ENCODE measurements around the gene KDM4C. TPM values are rescaled to one million over a fixed set of nuclear protein-coding genes. Genes with fewer than 3 reads are reported as not detected.

Gene KDM4C
- total and polyA plus RNA-seq, 2 of the 8 experiments (the other 6 are each of a cell fraction or from before 2014, with no cell fraction given): 13.0 to 26.1 TPM

DNA sequence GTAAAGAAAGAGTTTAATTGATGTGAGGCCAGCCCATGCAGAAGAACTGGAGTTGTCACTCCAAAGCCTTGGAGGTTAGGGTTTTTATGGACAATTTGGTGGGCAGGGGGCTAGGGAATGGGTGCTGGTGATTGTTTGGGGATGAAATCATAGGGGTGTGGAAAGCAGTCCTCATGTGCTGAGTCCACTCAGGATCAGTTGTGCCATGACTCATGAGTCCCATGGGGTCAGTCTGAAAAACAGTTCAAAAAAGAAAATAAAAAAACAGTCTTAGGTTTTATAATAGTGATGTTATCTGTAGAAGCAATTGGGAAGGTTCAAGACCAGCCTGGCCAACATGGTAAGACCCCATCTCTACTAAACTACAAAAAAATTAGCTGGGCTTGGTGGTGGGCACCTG lies 162.3 kb downstream of the KDM4C start:
- no peak overlapping the region for H3K4me3 ChIP-seq (ENCODE audit: extremely low read depth in 1 of 4, insufficient read depth in 2 of 4, low read depth in 3 of 4, low read length in 4 of 4)
- no peak overlapping the region for H2AFZ ChIP-seq (ENCODE audit: low read length)
- H2AK5ac ChIP-seq (ENCODE audit: low read depth, low read length): no peak overlapping the region
- H3K27me3 ChIP-seq (replicated peaks in 1 of 4; ENCODE audit: control insufficient read depth in 3 of 4, extremely low read depth in 1 of 4, insufficient read depth in 3 of 4, low read length in 3 of 4): no peaks in the 10 kb centered on the region
- no peaks in the 10 kb centered on the region for H4K20me1 ChIP-seq (replicated peaks in 1 of 2; ENCODE audit: control insufficient read depth in 1 of 2, insufficient read depth in 2 of 2, low read length in 2 of 2)
- no peak overlapping the region for H2BK15ac ChIP-seq (ENCODE audit: low read length)
- TF ChIP-seq RXRA (IDR thresholded peaks at IDR 0.05; ENCODE audit: insufficient read depth, low read depth, low read length) (no peak), EP300 (IDR thresholded peaks at IDR 0.05; ENCODE audit: borderline replicate concordance in 1 of 2, low read depth in 2 of 2, low read length in 2 of 2) (no peak), SAP30 (IDR thresholded peaks at IDR 0.05; ENCODE audit: insufficient read depth, insufficient replicate concordance, low read length) (no peak), TAF1 (IDR thresholded peaks at IDR 0.05; ENCODE audit: low read depth, low read length) (no peak), RBBP5 (IDR thresholded peaks at IDR 0.05; ENCODE audit: borderline replicate concordance, low read depth, low read length) (no peak), CHD1 (IDR thresholded peaks at IDR 0.05; ENCODE audit: low read depth, low read length) (no peak), HDAC2 (IDR thresholded peaks at IDR 0.05; ENCODE audit: borderline replicate concordance in 1 of 2, low read depth in 2 of 2, low read length in 2 of 2) (no peak), CTBP2 (IDR thresholded peaks at IDR 0.05; ENCODE audit: borderline replicate concordance, insufficient read depth, insufficient read length, low read length) (no peak), POLR2A (IDR thresholded peaks at IDR 0.05; ENCODE audit: control extremely low read depth in 1 of 2, low read depth in 2 of 2, low read length in 2 of 2) (no peak), BCL11A (IDR thresholded peaks at IDR 0.05; ENCODE audit: low read depth in 2 of 2, low read length in 2 of 2) (no peak), HDAC6 (IDR thresholded peaks at IDR 0.05; ENCODE audit: low read depth, low read length) (no peak), FOSL1 (IDR thresholded peaks at IDR 0.05; ENCODE audit: insufficient read depth, low read depth, low read length) (no peak)
- no peak overlapping the region for H3K18ac ChIP-seq (ENCODE audit: extremely low read depth, low read length)
- H4K8ac ChIP-seq (ENCODE audit: extremely low read depth, insufficient read depth, low read length): no peak overlapping the region
- no peaks in the 10 kb centered on the region for H3K79me2 ChIP-seq (ENCODE audit: control insufficient read depth in 1 of 2, insufficient read depth in 2 of 2, low read length in 2 of 2)
- no peak overlapping the region for H2BK12ac ChIP-seq (ENCODE audit: low read depth, low read length)
- H3K56ac ChIP-seq (replicated peaks; ENCODE audit: insufficient read length, low read depth, low read length): no peak overlapping the region
- no peak for FAIRE-seq
- no peak overlapping the region for H3K27ac ChIP-seq (ENCODE audit: low read depth, low read length)
- CTCF ChIA-PET (ENCODE audit: partially characterized antibody): no interaction called here
- no peak overlapping the region for H3K4ac ChIP-seq (replicated peaks; ENCODE audit: insufficient read length, low read depth, low read length)
- H3K36me3 ChIP-seq (ENCODE audit: control insufficient read depth in 2 of 4, insufficient read depth in 4 of 4, low read length in 3 of 4): no peaks in the 10 kb centered on the region
- no peak for DNase-seq (ENCODE audit: low read depth in 1 of 2, low spot score in 2 of 2)
- H2BK5ac ChIP-seq (ENCODE audit: low read depth, low read length): no peak overlapping the region
- no peak overlapping the region for H3K23ac ChIP-seq (ENCODE audit: insufficient read length)
- H3K4me2 ChIP-seq (ENCODE audit: insufficient read depth in 1 of 2, low read depth in 2 of 2, low read length in 2 of 2): no peak overlapping the region
- no peak overlapping the region for H3K9ac ChIP-seq (replicated peaks in 1 of 4; ENCODE audit: extremely low read depth in 1 of 4, low read depth in 3 of 4, low read length in 3 of 4)
- H3K4me1 ChIP-seq (replicated peaks in 1 of 4; ENCODE audit: control insufficient read depth in 3 of 4, insufficient read depth in 4 of 4, low read length in 3 of 4): peaks cover 0 to 3% (median 0%) of the 10 kb centered on the region in 4 experiments; a peak in 1 of 7 replicates
- H2BK120ac ChIP-seq (replicated peaks; ENCODE audit: low read depth, low read length): no peak overlapping the region
- H4K91ac ChIP-seq (replicated peaks; ENCODE audit: insufficient read length, low read length): no peak overlapping the region
- POLR2A ChIA-PET (ENCODE audit: partially characterized antibody): no interaction called here
- H3K14ac ChIP-seq (ENCODE audit: insufficient read length): no peak overlapping the region
- peaks cover 2% of the 10 kb centered on the region; the same call in 1 of the 2 replicates for H3K79me1 ChIP-seq (ENCODE audit: low read depth, low read length)
- no peaks in the 10 kb centered on the region for H3K23me2 ChIP-seq (ENCODE audit: low read depth, low read length)
- H3K9me3 ChIP-seq (ENCODE audit: insufficient read depth in 2 of 2, low read depth in 1 of 2, low read length in 1 of 2): no peaks in the 10 kb centered on the region
- no peak overlapping the region for H2BK20ac ChIP-seq (ENCODE audit: low read length)
- no peak overlapping the region for H4K5ac ChIP-seq (ENCODE audit: insufficient read length, low read depth, low read length)

All from H1 (cell line).